Astrocyte (in vitro differentiated cells and primary cell): ENCODE data around the gene KRTAP5-5. TPM values are rescaled to one million over a fixed set of nuclear protein-coding genes. Genes with fewer than 3 reads are reported as not detected.

Experiments used
- DNase-seq: peaks from one replicate; pipeline ENCODE4 v3.0.0-alpha.2; 2010; ENCODE audit warnings: low read depth
- FAIRE-seq: peaks from 2 replicates; lab custom pipeline; 2011; peaks lifted over from hg19 to GRCh38; lab: Jason Lieb, UNC
- H2AFZ ChIP-seq: 2 replicates; pipeline ENCODE4 v1.6.0; 2012; ENCODE audit warnings: low read depth, low read length, inconsistent platforms
- H3K27ac ChIP-seq: 2 replicates; pipeline ENCODE4 v1.5.1; 2011; ENCODE audit warnings: low read depth, low read length, inconsistent platforms
- H3K27me3 ChIP-seq: 2 replicates; pipeline ENCODE4 v1.6.0; 2011; ENCODE audit warnings: low read length, inconsistent platforms; ENCODE audit not compliant: insufficient read depth
- H3K36me3 ChIP-seq: 2 replicates; pipeline ENCODE4 v1.5.1; 2011; ENCODE audit warnings: low read length, inconsistent platforms; ENCODE audit not compliant: insufficient read depth
- H3K4me1 ChIP-seq: 2 replicates; pipeline ENCODE4 v1.5.1; 2011; ENCODE audit warnings: low read length, inconsistent platforms; ENCODE audit not compliant: insufficient read depth
- H3K4me2 ChIP-seq: 2 replicates; pipeline ENCODE4 v1.6.0; 2012; ENCODE audit warnings: low read length, inconsistent platforms
- H3K4me3 ChIP-seq: 2 replicates; pipeline ENCODE4 v1.5.1; 2011; ENCODE audit warnings: low read depth, mild to moderate bottlenecking, low read length, inconsistent platforms; ENCODE audit not compliant: insufficient read depth
- H3K79me2 ChIP-seq: 2 replicates; pipeline ENCODE4 v1.6.0; 2012; ENCODE audit warnings: mild to moderate bottlenecking, low read length, inconsistent platforms; ENCODE audit not compliant: insufficient read depth
- H3K9ac ChIP-seq: 2 replicates; pipeline ENCODE4 v1.6.0; 2012; ENCODE audit warnings: mild to moderate bottlenecking, low read length, inconsistent platforms
- H3K9me3 ChIP-seq: 2 replicates; pipeline ENCODE4 v1.5.1; 2012; ENCODE audit warnings: low read depth, mild to moderate bottlenecking, low read length, inconsistent platforms; ENCODE audit not compliant: insufficient read depth
- H4K20me1 ChIP-seq: 2 replicates; pipeline ENCODE4 v1.6.0; 2012; ENCODE audit warnings: low read length, inconsistent platforms; ENCODE audit not compliant: insufficient read depth
- H3K27ac Mint-ChIP-seq: one replicate; pipeline ENCODE4 v1.8.0; 2021; ENCODE audit warnings: mild to moderate bottlenecking, mixed read lengths; ENCODE audit not compliant: unreplicated experiment
- H3K27me3 Mint-ChIP-seq: one replicate; pipeline ENCODE4 v1.8.0; 2021; ENCODE audit warnings: low read depth, mixed read lengths; ENCODE audit not compliant: unreplicated experiment
- H3K36me3 Mint-ChIP-seq: one replicate; pipeline ENCODE4 v1.8.0; 2021; ENCODE audit warnings: low read depth, mixed read lengths; ENCODE audit not compliant: unreplicated experiment
- H3K4me1 Mint-ChIP-seq: one replicate; pipeline ENCODE4 v1.8.0; 2021; ENCODE audit warnings: low read depth, mixed read lengths; ENCODE audit not compliant: unreplicated experiment
- H3K4me3 Mint-ChIP-seq: one replicate; pipeline ENCODE4 v1.8.0; 2021; ENCODE audit warnings: mild to moderate bottlenecking, moderate library complexity, mixed read lengths; ENCODE audit not compliant: unreplicated experiment
- H3K9me3 Mint-ChIP-seq: one replicate; pipeline ENCODE4 v1.8.0; 2021; ENCODE audit warnings: mild to moderate bottlenecking, mixed read lengths; ENCODE audit not compliant: unreplicated experiment
- CTCF ChIP-seq: IDR thresholded peaks from 2 replicates; pipeline ENCODE4 v1.5.1; 2011; ENCODE audit warnings: low read depth, mild to moderate bottlenecking, inconsistent platforms, low read length, moderate library complexity; ENCODE audit not compliant: insufficient read depth
- EZH2 ChIP-seq: IDR thresholded peaks from 2 replicates; pipeline ENCODE4 v1.6.1; 2012; ENCODE audit warnings: mild to moderate bottlenecking, low read length, inconsistent platforms; ENCODE audit not compliant: insufficient read depth
- total RNA-seq: library from RNA; stranded (reverse); gene quantifications from 2 replicates; pipeline ENCODE4 v1.2.1, GENCODE V29; 2021

The KRTAP5-5 gene
- total RNA-seq, 1 donor from 2014 or later: not detected

GRCh38 chr11:1653541-1654387 lies 24.2 kb downstream of the KRTAP5-5 start:
- no peak overlapping the region for H3K27ac ChIP-seq
- no peak for TF ChIP-seq CTCF
- TF ChIP-seq EZH2: no peak
- no peak overlapping the region for H3K4me3 Mint-ChIP-seq

GRCh38 chr11:1654388-1655167 lies 25.0 kb downstream of the KRTAP5-5 start:
- Mint-ChIP-seq H3K4me3 (no peak overlapping the region), H3K36me3 (peaks cover under 1% of the 10 kb centered on the region), H3K27me3 (peaks cover 63% of the 10 kb centered on the region), H3K9me3 (no peaks in the 10 kb centered on the region), H3K4me1 (no peaks in the 10 kb centered on the region), H3K27ac (no peak overlapping the region)
- H2AFZ ChIP-seq: no peak overlapping the region
- peaks cover 11% of the 10 kb centered on the region for H3K27me3 ChIP-seq
- H3K27ac ChIP-seq: no peak overlapping the region
- no peaks in the 10 kb centered on the region for H3K9me3 ChIP-seq
- H3K4me3 ChIP-seq: no peak overlapping the region
- DNase-seq (no peak), FAIRE-seq (no peak)
- H3K79me2 ChIP-seq: no peaks in the 10 kb centered on the region
- no peaks in the 10 kb centered on the region for H3K4me1 ChIP-seq
- no peaks in the 10 kb centered on the region for H3K36me3 ChIP-seq
- TF ChIP-seq CTCF (no peak), EZH2 (no peak)
- no peak overlapping the region for H3K4me2 ChIP-seq
- no peak overlapping the region for H3K9ac ChIP-seq
- H4K20me1 ChIP-seq: no peaks in the 10 kb centered on the region

More at GRCh38 chr11:1653541-1654387, 24.2 kb downstream of the KRTAP5-5 start:
- Histone ChIP-seq H3K4me1 (no peaks in the 10 kb centered on the region), H4K20me1 (no peaks in the 10 kb centered on the region), H3K27me3 (peaks cover 10% of the 10 kb centered on the region), H3K9ac (no peak overlapping the region), H3K9me3 (no peaks in the 10 kb centered on the region), H3K79me2 (no peaks in the 10 kb centered on the region), H3K36me3 (no peaks in the 10 kb centered on the region), H2AFZ (no peak overlapping the region), H3K4me2 (no peak overlapping the region), H3K4me3 (no peak overlapping the region)
- no peak overlapping the region for H3K27ac Mint-ChIP-seq
- no peaks in the 10 kb centered on the region for H3K4me1 Mint-ChIP-seq
- DNase-seq (no peak), FAIRE-seq (no peak)
- H3K27me3 Mint-ChIP-seq: peaks cover 61% of the 10 kb centered on the region
- no peaks in the 10 kb centered on the region for H3K9me3 Mint-ChIP-seq
- no peaks in the 10 kb centered on the region for H3K36me3 Mint-ChIP-seq
